Measurements from ENCODE around the gene PUDP.
"Not testable (repeated sequence)": the region's sequence is repeated elsewhere in the genome, so short reads cannot be mapped to it uniquely, and the experiment has no call there.

PUDP gene

DNA sequence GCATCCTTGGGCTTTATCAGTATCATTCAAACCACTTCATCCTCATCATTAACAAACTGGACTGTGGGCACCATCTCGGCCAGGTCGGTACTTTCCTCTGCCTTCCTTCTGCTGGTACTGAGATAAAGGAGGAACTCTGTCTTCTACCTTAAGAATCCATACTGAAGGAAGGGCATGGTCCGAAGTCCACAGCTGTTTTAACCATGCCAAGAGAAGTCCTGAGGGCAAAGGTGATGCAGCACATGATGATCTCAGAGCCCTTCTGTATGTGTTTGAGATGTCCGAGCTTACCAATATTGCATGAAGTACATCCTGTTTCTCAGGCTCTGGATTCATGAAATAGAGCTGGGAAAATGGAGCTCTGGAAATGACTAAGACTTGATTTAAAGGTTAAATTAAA, 126.0 kb downstream of the PUDP start:
- TF ChIP-seq, protein P1, sequence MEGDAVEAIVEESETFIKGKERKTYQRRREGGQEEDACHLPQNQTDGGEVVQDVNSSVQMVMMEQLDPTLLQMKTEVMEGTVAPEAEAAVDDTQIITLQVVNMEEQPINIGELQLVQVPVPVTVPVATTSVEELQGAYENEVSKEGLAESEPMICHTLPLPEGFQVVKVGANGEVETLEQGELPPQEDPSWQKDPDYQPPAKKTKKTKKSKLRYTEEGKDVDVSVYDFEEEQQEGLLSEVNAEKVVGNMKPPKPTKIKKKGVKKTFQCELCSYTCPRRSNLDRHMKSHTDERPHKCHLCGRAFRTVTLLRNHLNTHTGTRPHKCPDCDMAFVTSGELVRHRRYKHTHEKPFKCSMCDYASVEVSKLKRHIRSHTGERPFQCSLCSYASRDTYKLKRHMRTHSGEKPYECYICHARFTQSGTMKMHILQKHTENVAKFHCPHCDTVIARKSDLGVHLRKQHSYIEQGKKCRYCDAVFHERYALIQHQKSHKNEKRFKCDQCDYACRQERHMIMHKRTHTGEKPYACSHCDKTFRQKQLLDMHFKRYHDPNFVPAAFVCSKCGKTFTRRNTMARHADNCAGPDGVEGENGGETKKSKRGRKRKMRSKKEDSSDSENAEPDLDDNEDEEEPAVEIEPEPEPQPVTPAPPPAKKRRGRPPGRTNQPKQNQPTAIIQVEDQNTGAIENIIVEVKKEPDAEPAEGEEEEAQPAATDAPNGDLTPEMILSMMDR (IDR thresholded peaks at IDR 0.05; ENCODE audit: low read depth, low read length, missing control alignments), result no peak
- no peak for DNase-seq (ENCODE audit: low read depth)
- in situ Hi-C loops (cut with HindIII; ENCODE audit: low sequenced_read_pairs), result no loop called here
- no peak overlapping the region for H3K4me3 ChIP-seq (ENCODE audit: low read depth, low read length)

- DNase-seq (ENCODE audit: low read depth), result no peak
- in situ Hi-C loops (cut with HindIII; ENCODE audit: low sequenced_read_pairs), result no loop called here
- TF ChIP-seq, protein P1 (IDR thresholded peaks at IDR 0.05; ENCODE audit: low read depth, low read length, missing control alignments), result no peak
Measured at GRCh38 chrX:7019555-7019954, 128.4 kb downstream of the PUDP start.

DNA sequence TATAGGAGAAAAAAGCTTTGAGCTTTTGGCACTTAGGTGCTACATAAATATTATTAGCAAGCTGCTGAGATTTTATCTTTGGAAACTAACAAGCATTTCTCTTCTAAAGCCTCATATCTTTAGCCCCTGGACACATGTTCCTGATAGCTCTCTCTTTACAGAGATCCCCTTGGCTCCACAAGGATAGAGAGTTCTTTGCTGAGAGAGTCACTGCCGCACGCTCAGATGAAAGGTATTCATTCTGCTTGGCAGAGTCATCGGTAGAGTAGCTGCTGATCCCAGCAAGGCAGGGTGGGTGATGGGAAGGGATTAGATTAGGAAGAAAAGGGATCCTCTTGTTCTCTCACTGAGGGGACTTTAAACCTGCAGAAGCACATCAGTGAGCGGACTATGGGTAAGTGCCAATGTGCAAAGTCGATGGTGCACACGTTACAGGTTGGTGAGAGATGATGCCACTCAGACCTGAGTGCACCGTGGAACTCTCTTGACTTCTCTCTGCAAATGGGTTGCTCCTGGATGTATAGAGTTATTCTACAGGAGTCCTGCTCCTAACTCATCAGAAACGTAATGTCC, 135.6 kb downstream of the PUDP start:
- H3K4me3 ChIP-seq (ENCODE audit: low read depth, low read length); DNase-seq (ENCODE audit: low read depth); in situ Hi-C loops (cut with HindIII; ENCODE audit: low sequenced_read_pairs): not testable (repeated sequence)

More at GRCh38 chrX:7019555-7019954, 128.4 kb downstream of the PUDP start:
- H3K4me3 ChIP-seq (ENCODE audit: low read depth, low read length), result no peak overlapping the region

GRCh38 chrX:7010897-7011296, 137.1 kb downstream of the PUDP start:
- in situ Hi-C loops (cut with HindIII; ENCODE audit: low sequenced_read_pairs), result not testable (repeated sequence)

GRCh38 chrX:7007328-7007727, 140.6 kb downstream of the PUDP start:
- DNase-seq (ENCODE audit: low read depth); in situ Hi-C loops (cut with HindIII; ENCODE audit: low sequenced_read_pairs); H3K4me3 ChIP-seq (ENCODE audit: low read depth, low read length): not testable (repeated sequence)

More at GRCh38 chrX:7010897-7011296, 137.1 kb downstream of the PUDP start:
- not testable (repeated sequence) for H3K4me3 ChIP-seq (ENCODE audit: low read depth, low read length); DNase-seq (ENCODE audit: low read depth)

Data from astrocyte of the cerebellum (primary cell).